GM19467 (cell line): ENCODE measurements around the gene ZNF266.

Experiments used
- ATAC-seq: cut with Tn5 transposase; IDR thresholded peaks from one replicate; pipeline ENCODE4 v1.9.1; 2021; ENCODE audit warnings: mild to moderate bottlenecking, moderate library complexity; ENCODE audit not compliant: unreplicated experiment

ZNF266 gene

GRCh38 chr19:9435279-9436268 is at the start of gene ZNF266:
Gene ZNF266 (minus strand): TSS chr19:9435573. CDS start chr19:9420089, 15,484 bp downstream.
- peak; percentile 79 for ATAC-seq

GRCh38 chr19:9485140-9485539 is 49.8 kb upstream of the ZNF266 start:
- ATAC-seq, result no peak

- no peak for ATAC-seq
These were observed 39.6 kb upstream of the ZNF266 start for GRCh38 chr19:9474975-9475374.

DNA sequence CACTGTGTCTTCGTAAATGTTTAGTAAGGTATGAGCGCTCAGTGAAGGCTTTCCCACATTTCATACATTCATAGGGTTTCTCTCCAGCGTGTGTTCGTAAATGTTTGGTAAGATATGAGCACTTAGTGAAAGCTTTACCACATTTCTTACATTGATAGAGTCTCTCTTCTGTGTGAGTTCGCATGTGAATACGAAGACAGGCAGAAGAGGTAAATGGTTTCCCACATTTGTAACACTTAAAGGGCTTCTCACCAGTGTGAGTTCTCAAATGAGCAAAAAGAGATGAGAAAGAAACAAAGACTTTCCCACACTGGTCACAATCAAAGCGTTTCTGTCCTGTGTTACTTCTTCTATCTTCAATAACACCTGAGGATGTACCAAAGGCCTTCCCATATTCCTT is 31.8 kb upstream of the ZNF266 start:
- no peak for ATAC-seq

- no peak for ATAC-seq
These were observed 26.6 kb upstream of the ZNF266 start for GRCh38 chr19:9461938-9462337.

DNA sequence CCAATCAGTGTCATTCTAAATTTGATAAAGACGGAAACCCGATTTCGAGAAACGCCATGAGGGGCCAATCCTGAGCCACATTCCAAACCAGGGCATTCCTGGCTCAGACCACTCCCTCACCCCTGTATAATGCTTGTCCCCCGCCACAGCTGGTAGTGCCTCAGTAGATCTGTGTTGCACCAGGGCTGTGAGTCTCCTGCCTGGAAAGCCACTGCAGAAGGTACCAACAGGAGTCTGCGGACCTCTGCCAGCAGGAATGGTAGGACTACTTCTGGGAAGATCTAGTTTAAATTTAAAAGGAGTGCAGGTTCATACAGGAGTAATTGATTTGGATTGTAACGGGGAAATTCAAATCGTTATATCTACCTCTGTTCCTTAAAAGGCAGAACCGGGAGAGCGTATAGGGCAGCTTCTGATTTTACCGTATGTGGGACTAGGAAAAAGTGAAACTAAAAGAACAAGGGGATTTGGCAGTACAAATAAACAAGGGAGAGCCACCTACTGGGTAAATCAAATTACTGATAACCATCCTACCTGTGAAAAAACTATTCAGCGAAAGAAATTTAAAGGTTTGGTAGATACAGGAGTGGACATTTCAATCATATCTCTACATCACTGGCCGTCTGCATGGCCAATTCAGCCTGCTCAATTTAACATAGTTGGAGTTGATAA is 20.8 kb upstream of the ZNF266 start:
- ATAC-seq, result no peak

DNA sequence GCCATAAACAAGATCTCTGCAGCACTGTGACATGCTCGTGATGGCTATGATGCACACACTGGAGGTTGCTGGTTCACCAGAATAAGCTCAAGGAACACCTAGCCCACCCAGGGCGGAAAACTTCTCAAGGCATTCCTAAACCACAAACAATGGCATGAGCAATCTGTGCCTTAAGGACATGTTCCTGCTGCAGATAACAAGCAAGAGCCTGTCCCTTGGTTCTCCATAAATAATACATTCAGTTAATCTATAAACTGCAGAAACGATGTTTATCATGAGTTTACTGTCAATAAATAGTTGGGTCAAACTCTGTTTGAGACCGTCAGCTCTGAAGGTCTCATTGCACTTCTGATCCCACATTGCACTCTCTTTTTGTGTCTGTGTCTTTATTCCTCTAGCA is 18.6 kb upstream of the ZNF266 start:
- ATAC-seq, result no peak

DNA sequence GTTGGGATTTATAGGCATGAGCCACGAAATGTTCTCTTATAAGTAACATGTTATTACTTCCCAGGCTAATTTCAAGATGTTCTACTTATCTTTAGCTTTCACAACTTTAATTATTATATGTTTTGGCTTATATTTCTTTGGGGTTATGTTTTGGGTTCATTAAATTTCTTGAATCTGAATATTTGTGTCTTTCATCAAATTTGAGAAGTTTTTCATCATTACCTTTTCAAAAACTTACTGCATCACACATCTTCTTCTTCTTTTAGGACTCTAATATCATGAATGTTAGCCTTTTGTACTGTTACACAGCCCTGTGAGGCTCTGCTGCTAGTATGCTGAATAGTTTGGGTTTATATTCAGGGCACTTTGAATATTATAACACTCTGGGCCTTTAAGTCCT is 9.7 kb upstream of the ZNF266 start:
- no peak for ATAC-seq

DNA sequence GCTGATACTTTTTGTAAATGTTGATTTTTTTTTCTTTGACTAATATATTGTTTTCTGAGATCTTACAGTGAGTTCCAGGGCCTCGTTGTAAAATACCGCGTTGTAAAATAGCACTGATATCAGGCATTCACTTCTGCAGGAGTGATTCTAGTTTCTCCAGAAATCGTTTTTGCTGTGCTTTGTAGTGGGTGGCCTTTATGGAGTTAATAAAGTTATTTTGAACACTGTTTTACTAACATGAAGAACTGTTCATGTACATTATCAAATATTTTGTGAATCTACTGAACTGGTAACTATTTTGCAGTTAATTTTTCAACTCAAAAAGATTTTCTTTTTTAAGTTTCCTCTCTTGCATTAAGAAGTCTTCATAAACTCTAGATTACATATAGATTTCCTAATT is 985 bp upstream of the ZNF266 start:
- ATAC-seq, result no peak

- no peak for ATAC-seq
These were observed 3.9 kb downstream of the ZNF266 start for GRCh38 chr19:9431475-9431874.

- ATAC-seq, result no peak
These were observed 4.9 kb downstream of the ZNF266 start for GRCh38 chr19:9430444-9430843.

- ATAC-seq, result no peak
These were observed 7.4 kb downstream of the ZNF266 start for GRCh38 chr19:9427941-9428340.

GRCh38 chr19:9413240-9413954 is 22.0 kb downstream of the ZNF266 start:
- ATAC-seq, result no peak

GRCh38 chr19:9407827-9408226 is 27.5 kb downstream of the ZNF266 start:
- ATAC-seq, result no peak

DNA sequence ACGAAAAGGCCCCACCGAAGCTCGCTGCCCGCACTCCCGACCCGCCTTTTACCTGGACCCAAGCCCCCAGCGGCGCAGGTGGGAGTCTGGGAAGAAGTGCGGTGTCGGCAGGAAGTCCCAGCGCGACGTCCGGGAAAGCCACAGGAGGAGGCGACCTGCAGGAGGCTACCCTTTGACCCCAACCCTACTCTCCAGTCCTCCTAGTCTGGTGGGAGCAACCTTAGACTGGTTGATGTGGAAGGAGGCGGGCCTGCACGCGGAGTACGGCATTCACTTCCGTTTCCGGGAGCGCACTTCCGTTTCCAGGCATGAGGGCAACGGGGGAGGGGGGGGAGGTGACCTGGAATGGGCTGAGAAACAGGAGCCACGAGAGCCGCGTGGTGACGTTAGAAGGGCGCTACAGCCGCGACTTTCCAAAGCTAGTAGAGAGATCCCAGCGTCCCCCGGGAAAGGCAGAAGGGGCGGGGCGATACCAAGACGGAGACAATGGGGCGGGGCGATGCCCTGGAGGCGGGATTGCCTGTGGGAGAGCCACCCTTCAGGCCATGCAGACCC is 28.5 kb downstream of the ZNF266 start:
- ATAC-seq, result no peak

GRCh38 chr19:9381361-9381785 is 54.0 kb downstream of the ZNF266 start:
- ATAC-seq, result no peak

GRCh38 chr19:9370738-9371619 is 64.4 kb downstream of the ZNF266 start:
- ATAC-seq, result no peak

GRCh38 chr19:9362905-9363304 is 72.5 kb downstream of the ZNF266 start, which contains the start of gene ZNF177:
Gene ZNF177 (plus strand): TSS chr19:9363013. CDS start chr19:9378312, 15,299 bp downstream.
- no peak for ATAC-seq
